RKO (cell line): ENCODE measurements around the gene SDSL.

Experiments
- DNase-seq: peaks from one replicate; pipeline ENCODE4 v3.0.0-alpha.2; 2016; ENCODE audit warnings: low spot score

The SDSL gene

DNA sequence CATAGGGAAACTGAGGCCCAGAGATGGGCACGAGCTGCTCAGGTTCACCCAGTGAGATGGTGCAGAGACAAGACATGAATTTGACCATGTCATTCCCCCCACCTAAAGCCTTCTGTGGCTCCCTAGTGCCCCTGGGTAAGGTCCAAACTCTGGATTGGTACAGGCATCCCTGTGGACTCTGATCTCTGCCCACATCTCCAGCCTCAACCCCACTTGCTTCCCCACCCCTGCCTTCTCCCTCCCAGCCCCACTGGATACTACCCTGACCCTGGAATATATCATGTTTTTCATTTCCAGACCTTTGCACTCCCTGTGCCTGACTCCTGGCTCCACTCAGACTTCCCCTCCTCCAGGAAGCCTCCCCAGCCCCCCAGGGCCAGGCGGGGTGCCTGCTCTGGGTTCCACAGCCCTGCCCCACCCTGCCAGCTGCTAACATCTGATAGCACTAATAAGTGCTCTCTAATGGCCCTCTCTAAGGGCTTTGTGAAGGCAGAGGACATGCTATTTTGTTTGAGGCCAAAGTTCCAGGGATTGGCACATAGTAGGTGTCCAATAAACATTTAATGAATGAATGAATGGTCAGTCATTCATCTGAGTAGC, 1.1 kb upstream of the SDSL start:
- no peak for DNase-seq

DNA sequence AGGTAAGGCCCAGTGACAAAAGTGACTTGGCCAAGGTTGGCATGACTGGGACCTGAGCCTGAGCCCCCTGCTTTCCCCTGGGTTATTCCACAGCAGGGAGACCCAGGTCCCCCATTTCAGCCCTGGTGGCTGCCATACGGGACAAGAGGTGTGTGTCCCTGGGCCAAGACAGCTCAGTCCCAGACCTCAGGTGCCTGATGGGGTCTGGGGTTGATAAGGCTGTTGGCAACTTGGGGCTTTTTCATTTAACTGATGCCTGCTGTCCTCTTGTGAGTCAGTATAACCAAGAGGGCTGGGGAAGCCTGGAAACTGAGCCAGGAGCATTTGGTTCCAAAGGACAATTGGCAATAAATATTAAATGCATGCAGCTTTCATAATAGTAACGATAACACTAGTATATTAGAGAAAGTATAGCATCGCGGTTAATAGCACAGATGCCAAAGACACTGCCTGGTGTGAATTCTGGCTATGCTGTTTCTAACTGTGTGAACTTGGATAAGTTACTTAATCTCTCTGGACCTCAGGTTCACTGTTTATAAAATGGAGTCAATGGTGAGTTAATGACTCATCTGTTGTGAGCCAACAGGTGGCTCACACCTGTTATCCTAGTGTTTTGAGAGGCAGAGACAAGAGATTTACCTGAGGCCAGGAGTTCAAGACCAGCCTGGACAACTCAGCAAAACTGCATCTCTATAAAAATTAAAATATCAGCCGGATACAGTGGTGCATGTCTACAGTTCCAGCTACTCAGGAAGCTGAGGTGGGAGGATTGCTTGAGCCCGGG, 898 bp downstream of the SDSL start:
- DNase-seq = peak; percentile 33

DNA sequence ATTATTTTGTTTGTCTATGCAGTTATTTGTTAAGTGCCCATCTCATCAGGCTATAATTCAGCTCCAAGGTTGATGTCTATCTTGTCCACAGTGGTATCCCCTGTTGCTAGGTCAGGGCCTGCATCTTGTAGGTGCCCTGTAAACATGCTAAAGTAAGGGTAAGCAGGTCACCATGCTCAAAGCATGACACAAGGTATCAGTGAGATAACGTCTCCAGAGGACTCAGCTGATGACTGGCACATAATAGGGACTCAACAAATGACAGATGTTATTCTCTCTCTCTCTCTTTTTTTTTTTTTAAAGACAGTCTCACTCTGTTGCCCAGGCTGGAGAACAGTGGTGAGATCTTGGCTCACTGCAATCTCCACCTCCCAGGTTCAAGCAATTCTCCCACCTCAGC, 2.3 kb downstream of the SDSL start:
- no peak for DNase-seq

DNA sequence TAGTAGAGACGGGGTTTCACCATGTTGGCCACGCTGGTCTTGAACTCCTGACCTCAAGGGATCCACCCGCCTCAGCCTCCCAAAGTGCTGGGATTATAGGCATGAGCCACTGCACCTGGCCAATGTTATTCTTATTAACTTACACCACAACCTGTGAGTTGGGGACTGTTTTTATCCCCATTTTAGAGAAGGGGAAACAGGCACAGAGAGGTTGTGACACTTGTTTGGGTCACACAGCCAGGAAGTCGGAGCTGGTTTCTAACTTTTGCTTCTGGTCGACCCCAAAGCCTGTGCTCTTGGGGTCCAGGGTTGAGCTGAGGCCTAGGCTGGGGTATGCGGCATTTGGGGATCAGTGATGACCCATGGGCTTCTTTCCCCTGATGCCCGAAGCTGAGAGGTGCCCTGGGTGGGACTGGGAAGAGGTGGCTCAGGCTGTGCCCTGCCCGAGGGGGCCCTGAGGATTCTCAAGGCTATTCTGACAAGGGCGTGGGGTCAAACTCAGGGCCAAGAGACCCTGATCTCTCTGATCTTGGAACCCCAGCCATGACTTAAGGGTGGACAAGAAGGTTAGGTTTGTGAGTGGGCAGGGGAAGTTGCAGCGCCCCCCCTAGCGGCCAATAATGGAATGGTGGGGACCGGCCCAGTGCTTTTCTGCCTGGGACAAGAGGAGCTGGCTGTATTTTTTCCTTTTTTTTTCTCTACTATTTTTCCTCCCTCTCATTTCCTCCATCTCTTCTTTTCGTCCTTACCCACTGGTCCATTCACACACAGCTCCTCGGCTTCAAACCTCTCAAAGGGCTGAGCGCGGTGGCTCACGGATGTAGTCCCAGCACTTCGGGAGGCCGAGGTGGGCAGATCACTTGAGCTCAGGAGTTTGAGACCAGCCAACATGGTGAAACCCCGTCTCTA, 3.0 kb downstream of the SDSL start:
- DNase-seq = peak; percentile 63

DNA sequence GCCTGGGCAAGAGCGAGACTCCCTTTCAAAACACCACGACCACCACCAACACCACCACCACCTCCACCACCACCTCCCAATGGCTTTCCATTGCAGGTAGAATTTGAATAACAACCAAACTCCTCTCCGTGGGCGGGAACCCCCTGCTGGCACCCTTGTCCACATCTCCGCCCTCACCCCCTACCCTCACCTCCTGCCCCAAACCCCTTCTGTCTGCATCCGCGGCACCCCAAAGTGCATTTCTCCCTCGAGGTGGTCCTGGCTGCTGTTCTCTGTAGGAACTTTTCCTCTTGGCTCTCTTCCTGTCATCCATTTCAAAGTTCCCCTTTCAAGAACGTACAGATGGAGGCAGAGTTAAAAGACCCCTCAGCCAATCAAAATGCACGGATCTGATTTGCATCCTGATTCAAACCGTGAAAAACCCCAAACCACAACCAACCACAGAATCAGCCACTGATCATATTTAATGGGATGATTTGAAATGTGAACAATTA, 3.8 kb downstream of the SDSL start:
- DNase-seq = no peak

DNA sequence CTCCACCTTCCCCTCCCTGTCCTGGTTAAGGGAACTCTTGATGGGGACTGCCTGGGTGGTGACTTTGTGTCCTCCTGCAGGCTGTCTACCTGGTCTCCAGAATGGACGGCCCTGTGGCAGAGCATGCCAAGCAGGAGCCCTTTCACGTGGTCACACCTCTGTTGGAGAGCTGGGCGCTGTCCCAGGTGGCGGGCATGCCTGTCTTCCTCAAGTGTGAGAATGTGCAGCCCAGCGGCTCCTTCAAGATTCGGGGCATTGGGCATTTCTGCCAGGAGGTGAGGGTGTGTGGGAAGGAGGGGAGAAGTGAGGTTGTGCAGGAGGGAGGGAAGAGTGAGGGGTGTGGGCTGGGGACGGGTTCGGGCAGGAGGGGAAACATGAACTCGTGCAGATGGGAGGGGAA, 5.7 kb downstream of the SDSL start:
- no peak for DNase-seq

DNA sequence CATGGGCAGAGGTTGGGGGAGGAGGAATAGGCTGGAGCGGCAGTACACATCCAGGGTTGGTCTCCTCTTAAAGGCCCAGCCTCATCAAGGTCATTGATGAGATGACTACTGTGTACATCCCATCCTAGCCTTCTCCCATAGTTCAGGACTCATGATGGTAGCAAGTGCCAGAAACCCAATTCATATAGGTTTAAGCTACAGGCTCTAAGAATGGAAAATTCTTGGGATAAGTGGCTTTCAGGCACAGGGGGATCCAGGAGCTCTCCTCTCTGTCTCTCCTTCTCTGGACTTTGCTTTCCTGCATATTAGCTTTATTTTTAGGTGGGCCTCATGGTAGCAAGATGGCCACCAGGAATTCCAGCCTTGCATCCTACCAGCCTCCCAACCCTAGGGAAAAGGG, 6.3 kb downstream of the SDSL start:
- no peak for DNase-seq

DNA sequence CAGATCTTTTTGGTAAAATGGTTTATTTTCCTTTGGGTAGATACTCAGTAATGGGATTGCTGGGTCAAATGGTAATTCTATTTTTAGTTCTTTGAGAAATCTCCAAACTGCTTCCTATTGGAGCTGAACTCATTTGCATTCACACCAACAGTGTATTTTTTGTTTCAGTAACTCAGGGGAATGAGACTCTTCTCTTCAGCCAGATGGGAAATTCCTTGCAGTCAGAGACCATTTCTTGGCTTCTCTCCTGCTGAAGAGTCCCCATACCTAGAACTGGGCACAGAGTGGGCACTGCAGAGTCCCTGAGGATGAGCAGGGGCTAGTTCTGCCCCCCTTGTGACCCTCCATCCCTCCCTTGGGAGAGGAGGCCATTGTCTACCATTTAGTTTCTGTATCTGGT, 10.8 kb downstream of the SDSL start:
- DNase-seq = no peak

DNA sequence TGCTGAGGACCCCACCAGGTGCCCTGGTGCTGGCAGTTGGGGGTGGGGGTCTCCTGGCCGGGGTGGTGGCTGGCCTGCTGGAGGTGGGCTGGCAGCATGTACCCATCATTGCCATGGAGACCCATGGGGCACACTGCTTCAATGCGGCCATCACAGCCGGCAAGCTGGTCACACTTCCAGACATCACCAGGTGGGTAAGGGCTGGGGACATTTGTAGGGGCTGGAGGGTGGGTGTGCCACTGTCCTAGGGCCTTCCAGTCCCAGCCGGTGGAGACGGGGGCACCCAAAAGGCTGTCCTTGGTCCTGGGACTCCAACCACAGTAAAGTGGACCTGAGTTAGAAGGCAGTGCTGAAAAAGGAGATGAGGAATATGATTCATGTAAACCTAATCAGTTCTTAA, 13.2 kb downstream of the SDSL start:
- no peak for DNase-seq

DNA sequence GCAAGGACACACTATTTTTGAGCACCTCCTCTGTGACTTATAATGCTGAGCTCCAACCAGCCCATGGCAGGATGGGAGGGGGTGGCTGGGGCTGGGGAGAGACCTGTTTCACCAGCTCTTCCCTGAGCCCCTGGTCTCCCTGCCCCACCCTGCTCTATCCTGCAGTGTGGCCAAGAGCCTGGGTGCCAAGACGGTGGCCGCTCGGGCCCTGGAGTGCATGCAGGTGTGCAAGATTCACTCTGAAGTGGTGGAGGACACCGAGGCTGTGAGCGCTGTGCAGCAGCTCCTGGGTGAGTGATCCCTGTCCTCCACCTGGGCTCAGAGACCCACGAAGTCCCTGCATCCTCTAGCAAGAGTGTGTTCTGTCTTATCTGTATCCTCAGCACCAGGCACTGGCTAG, 14.4 kb downstream of the SDSL start:
- no peak for DNase-seq

DNA sequence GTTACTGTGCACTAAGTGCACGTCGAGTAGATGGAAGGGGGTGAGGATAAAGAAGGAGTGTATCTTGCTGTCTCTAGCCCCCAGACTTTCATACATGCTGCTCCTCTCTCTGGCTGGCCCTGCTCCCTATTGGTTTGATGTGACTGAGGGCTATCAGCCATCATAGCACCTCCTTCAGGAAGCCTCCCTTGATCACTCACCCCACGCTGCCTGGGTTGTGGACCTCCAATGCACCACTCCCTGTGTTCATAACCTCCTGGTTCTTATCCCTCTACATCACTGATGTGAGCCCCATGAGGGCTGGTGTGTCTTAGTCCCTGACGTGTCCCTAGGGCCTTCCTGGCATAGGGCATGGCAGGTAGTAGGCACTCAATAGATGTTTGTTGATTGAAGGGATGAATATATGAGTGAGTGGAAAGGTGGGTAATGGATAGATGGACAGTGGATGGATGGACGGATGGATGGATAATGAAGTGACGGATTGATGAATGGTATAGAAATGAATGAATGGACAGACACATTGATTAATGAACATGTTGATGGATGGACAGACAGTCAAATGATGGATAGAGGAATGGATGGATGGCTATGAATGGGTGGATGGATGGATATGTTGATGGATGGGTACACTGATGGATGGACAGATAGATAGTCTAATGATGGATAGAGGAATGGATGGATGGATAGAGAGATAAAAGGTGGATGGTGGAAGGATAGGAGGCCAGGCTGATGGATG, 15.0 kb downstream of the SDSL start:
- no peak for DNase-seq

DNA sequence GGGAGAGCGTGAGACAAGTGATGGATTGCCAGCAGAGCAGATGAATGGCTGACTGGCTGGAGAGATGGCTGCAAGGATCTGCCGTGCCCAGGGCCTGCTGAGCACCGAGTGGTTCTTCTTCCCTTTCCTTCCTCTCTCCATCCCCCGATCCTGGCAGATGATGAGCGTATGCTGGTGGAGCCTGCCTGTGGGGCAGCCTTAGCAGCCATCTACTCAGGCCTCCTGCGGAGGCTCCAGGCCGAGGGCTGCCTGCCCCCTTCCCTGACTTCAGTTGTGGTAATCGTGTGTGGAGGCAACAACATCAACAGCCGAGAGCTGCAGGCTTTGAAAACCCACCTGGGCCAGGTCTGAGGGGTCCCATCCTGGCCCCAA, 15.5 kb downstream of the SDSL start:
- no peak for DNase-seq

DNA sequence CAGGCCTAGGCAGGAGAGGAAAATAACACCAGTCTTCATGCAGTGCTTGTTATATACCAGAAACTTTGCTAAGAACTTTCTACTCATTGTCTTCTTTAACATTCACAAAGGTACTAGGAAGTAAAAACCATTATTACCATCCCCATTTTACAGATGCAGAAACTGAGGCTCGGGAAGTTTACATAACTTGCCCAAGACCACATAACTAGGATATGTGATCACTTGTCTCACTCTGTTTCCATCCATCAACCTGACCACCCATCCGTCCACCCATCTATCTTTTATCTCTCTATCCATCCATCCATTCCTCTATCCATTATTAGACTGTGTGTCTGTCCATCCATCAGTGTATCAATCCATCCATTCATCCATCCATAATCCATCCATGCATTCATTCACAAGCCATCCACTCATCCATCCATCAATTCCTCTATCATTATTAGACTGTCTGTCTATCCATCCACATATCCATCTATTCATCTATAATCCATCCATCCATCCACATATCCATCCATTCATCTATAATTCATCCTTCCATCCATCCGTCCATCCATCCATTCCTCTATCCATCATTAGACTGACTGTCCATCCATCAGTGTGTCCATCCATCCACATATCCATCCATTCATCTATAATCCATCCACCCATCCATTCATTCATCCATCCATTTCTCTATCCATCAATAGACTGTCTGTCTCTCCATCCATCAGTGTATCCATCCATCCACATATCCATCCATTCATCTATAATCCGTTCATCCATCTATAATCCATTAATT, 16.5 kb downstream of the SDSL start:
- no peak for DNase-seq

DNA sequence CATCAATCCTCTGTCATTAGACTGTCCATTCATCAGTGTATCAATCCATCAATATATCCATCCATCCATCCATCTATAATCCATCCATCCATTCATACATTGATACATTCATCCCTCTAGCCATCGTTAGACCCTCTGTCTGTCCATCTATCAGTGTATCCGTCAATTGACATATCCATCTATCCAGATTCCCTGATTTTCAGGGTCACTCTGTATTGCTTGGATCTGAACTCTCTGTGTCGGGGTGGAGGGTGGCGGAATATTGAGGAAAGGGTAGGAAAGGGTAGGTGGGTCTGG, 17.1 kb downstream of the SDSL start:
- DNase-seq = no peak

DNA sequence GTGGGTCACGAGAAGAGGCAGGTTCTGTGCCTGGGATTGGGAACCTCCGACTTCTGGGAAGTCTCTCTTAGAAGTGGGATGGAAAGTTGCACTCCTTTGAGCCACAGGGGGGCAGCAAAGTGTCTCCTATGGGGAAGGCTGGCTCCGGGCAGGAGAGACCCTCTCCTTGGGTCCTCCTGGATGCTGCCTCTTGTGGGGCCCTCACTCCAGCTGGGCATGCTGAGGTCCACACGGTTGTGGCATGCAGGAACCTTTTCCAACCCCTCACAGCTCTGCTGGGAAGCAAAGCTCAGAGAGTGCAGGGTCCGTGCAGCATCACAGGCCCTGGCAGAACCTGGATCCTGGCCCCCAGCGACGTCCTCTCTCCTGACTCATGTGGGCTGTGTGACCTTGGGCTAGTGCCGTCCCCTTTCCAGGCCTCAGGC, 17.4 kb downstream of the SDSL start:
- peak; percentile 37 for DNase-seq

DNA sequence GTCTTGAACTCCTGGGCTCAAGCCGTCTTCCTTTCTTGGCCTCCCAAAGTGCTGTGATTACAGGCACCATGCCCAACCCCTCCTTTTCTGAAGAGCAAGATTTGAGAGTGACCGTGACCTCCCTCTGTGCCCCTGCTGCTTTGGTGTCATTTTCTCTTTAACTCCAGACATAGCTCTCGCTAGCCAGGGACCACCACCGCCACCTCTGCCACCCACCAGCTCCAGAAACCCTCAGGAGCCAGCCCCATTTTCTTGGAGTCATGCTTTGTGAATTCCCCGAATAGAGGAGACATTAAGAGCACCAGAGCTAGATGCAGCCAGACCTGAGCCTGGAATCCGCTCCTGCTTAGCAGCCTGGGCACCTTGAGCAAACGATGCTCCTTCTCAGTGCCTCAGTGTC, 18.2 kb downstream of the SDSL start:
- no peak for DNase-seq

DNA sequence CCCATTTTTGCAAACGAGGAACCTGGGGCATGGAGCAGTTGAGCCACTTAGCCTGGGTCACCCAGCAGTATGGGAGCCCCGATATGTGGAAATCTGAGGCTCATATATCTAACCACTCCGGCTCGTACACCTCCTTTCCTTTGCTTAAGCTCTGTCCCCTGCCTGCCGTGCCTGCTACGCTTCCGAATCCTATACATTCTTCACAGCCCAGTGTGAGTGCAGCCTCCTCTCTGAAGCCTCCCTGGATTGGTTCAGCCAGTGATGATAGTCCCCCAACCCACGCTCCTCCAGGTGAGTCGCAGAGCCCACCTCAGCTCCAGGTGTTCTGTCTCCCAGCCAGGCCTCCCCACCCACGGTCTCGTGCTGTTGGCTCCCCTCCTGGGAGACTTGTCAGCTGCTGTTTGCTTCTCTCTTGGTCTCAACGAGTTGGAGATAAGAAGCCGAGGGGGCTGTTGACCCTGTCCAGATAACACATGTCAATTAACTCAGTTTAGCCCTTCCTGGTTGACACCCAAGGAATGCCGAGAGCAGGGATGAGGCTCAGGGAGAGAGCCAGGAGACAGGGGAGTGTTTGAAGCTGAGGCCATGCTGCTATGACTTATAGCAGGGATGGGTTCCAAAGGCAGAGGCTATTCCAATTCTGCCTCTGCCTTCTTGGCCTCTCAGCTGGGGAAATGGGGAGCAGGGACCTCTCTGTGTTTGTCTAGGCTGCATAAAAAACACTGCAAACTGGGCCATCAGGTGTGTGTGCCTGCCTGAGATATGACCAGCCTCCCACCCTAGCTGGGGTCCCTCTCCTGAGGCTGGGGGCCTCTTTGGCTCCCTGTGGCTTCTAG, 19.0 kb downstream of the SDSL start:
- no peak for DNase-seq

DNA sequence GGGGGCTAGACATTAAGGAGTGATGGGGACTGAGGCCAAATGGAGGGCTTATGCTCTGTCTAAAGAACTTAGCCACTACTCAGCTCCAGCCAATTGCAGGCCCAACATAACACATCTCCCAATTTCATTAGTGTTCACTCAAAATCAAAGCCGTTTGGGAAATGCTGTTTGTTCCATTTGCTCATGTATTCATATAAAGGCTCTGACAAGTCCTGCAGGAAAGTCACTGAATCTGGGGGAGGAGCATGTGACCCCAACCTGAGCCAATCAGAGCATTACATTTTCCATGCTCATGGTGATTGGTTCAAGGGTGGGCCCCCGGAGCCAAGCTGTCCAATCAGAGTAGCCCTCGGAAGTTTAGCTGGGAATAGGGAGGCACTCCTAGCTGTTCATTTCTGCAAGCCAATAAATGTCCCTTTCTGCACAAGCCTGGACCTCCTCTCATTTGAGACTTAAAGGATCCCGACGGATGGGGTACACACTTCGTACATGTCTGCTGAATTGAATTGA, 20.9 kb downstream of the SDSL start:
- DNase-seq = no peak

DNA sequence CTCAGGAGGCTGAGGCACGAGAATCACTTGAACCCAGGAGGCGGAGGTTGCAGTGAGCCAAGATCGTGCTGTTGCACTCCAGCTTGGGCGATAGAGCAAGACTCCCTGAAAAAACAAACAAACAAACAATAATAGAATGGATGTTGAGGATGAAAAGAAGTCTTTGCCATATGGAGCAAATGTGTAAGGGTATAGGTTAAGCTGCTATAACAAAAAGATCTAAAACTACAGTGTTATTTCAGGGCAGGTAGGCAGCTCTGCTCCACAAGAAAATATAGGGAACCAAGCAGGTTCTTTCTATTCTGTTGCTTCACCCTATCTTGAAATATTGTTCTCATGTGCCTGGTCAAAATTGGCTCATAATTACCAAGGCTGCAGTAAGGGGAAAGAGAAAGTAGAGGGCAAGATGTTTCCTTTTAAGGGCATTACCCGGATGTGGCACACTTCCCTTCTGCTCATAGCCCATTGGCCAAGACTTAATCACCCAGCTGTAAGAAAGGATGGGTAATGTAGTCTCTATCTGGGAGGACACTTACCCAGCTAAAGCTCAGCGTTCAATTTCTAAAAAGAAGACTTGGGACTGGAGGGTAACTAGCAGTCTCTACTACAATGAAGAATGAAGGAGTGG, 23.5 kb downstream of the SDSL start:
- peak; percentile 36 for DNase-seq

DNA sequence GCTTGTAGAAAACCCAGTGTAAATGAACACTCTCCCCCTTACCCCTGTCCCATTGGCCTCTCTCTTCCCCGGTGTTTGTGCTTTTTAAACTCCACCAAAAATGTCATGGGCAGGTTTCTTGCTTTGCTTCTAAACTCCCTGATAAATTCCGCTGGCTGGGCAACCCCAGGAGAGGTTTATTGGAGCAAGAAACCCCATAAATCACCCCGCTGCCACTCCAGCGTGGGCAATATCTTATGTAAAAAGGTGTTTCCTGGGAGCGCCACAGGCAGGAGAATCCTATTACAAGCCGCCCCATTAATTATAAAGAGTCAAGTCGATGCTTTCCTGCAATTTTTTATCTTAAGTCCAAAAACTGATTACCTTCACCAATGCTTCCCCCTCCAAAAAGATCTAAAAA, 26.7 kb downstream of the SDSL start:
- no peak for DNase-seq
